Stimulated activated CD4-positive, alpha-beta T cell treated with anti-CD3 and anti-CD28 coated beads, TNF-alpha, amount 100 ng/mL, for 24 hours (primary cell): ENCODE data around the gene ZNF653.

ENCODE experiments used
- DNase-seq, 3 experiments: peaks; one replicate each; pipeline ENCODE4 v3.0.0-alpha.2; 2020; ENCODE audit warnings: low read depth in 3 of 3

Gene ZNF653, protein sequence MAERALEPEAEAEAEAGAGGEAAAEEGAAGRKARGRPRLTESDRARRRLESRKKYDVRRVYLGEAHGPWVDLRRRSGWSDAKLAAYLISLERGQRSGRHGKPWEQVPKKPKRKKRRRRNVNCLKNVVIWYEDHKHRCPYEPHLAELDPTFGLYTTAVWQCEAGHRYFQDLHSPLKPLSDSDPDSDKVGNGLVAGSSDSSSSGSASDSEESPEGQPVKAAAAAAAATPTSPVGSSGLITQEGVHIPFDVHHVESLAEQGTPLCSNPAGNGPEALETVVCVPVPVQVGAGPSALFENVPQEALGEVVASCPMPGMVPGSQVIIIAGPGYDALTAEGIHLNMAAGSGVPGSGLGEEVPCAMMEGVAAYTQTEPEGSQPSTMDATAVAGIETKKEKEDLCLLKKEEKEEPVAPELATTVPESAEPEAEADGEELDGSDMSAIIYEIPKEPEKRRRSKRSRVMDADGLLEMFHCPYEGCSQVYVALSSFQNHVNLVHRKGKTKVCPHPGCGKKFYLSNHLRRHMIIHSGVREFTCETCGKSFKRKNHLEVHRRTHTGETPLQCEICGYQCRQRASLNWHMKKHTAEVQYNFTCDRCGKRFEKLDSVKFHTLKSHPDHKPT

DNA sequence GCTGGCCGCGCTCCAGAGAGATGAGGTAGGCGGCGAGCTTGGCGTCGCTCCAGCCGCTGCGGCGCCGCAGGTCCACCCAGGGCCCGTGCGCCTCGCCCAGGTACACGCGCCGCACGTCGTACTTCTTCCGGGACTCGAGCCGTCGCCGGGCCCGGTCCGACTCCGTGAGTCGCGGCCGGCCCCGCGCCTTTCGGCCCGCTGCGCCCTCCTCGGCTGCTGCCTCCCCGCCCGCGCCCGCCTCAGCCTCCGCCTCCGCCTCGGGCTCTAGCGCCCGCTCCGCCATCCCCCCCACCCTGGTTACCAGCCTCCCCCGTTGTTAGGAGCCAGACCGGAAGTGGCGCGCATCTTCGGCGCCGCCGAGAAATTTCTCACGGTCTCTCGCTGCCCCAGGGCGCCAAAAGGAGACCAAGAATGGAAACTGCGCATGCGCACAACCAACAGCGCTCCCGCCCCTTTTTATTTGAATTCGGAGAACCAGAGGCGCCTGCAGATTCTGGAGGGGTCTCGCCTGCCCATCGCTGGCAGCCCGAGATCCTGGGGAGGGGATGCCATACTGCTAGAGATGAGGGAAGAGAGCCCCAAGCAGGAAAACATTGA lies at the start of gene ZNF653:
Gene ZNF653, minus strand, starts transcription at position 336 of the 597 bp plus-strand sequence. Its CDS starts 53 bp downstream, at position 283.
- peak; percentile 92 to 94 (median 93) for DNase-seq

DNA sequence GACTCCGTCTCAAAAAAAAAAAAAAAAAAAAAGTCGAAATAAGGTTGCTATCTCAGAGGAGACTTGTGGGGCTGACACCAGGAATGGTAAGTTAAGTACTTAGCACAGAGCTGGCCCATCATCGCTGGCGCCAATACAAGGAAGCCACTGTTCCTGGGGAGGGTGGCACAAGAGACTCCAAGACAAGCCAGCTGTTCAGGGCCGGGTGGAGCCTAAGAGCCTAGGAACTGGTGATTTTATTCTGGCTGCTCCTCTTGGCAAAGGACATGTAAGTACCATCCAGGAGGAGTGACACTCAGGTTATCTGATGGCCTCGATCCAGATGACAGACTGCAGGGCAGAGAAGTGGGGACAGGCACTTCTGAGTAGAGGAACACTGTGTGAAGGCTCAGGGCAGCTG lies 49.6 kb upstream of the ZNF653 start:
- no peak for DNase-seq

DNA sequence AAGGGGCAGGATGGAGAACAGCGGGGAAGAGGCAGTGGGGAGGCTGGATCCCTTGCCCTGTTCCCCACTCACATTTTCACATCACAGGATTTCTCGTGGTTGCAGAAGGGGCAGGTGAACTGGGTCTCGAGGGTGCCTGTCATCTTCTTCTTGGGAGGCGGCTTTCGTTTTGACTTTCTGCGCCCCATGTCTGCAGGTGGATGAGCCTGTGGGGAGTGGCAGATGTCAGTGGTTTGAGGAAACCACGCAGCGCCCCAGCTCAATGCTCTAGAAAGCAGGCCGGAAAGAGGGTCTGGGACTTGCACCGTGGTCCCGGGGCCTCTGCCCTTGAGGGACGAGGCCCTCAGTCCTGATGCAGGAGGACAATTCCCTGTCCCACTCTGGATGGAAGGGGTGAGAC lies 48.5 kb upstream of the ZNF653 start:
- no peak for DNase-seq

DNA sequence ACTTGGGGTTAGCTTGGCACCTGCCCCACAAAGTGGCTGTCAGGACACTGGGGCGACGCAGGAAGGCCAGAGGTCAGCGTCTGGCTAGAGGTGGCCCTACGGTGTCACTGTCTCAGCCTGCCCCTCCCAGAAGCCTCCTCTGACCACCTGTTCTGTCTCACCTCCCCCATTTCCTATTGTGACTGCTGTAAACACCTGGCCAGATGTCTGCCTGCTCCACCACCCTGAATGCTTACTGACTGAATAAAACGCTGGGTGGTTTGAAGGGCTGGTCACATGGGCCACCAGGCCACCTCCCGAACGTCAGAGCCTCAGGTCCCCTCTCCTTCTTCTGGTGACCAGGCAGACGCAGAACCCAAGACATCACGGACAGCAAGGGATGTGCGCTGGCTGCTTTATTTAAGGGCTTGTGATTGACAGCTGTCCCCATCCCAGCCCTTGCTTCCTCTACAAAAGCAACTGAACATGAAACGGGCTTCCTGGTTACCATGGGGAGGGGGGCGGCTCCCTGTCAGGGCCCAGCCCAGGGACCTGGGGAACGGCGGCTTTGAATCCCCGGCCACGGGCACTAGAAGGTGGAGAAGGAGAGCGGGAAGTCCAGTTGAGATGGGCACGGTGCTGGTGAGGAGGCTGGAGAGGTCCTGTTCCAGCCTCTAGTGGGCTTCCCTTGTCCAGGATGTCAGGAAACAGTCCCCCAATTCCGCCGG lies 47.2 kb upstream of the ZNF653 start:
- no peak for DNase-seq

DNA sequence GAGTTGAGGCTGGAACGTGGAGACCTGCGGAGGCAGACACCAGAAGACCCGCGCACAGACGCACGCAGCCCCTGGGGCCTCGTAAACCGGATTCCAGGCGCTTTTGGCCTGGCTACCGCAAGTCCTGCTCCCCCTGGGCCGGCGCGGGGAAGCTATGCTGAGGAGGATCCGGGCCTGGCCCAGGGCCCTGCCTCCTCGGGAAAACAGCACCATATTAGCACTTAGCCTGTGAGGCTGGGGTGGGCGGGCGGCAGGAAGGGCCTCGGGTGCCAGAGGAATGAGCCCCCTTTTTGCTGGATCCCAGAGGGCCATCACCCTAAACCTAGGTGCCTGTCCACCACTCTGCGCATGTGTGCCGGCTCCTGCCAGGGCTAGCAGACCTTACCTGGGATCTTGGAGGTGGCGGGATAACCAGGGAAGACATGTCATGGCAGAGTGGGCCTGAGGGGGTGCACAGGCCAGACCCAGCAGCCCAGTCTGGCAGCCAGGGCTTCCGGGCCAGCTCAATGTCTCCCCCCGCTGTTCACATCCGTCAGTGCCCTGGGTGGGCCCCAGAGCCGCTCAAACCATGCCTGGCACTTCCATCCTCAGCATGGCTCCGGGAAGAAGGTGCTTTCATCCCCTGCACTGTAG lies 46.1 kb upstream of the ZNF653 start:
- no peak for DNase-seq

DNA sequence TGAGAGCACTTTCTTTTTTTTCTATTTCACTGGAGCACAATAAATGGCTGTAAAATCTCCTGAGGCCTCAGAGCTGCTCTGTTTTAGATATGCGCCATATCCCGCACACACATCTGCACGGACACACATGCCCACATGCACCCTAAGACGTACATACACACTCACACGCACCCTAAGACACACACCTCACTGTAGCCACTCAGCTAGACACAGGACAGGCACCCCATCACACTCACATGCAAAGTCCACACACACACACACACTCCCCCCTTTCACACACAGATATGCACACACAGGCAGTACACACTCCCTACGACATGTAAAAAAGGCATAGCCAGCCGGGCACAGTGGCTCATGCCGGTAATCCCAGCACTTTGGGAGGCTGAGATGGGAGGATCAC lies 44.6 kb upstream of the ZNF653 start:
- DNase-seq, result no peak

DNA sequence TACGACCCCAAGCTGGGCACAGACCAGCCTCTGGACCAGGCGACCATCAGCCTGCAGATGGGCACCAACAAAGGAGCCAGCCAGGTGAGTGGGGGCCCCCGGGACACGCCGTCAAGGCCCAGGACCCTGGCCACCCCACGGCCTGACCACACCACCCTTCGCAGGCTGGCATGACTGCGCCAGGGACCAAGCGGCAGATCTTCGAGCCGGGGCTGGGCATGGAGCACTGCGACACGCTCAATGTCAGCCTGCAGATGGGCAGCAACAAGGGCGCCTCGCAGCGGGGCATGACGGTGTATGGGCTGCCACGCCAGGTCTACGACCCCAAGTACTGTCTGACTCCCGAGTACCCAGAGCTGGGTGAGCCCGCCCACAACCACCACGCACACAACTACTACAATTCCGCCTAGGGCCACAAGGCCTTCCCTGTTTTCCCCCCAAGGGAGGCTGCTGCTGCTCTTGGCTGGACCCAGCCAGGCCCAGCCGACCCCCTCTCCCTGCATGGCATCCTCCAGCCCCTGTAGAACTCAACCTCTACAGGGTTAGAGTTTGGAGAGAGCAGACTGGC lies 43.8 kb upstream of the ZNF653 start:
- no peak for DNase-seq

DNA sequence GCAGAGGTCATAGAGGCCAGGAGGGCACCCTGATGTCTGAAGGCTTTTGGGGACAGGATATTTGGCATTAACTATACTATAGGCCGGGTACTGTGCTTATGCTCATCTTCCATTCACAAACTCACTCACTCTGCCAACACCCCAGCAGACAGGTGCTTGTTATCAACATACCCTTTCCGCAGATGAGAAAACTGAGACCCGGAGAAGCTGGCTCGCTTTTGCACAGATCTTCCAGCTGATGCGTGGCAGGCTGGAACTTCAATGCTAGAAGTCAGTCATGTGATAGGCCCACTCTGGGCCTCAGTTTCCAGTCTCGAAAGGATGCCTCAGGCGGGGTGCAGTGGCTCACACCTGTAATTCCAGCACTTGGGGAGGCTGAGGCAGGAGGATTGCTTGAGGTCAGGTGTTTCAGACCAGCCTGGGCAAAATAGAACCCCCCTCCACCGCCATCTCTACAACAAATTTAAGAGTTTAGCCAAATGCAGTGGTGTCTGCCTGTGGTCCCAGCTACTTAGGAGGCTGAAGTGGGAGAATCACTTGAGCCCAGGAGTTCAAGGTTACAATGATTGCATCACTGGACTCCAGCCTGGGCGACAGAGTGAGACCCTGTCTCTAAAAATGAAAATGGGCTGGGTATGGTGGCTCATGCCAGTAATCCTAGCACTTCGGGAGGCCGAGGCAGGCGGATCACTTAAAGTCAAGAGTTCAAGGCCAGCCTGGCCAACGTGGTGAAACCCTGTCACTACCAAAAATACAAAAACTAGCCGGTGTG lies 42.5 kb upstream of the ZNF653 start:
- DNase-seq, result no peak

DNA sequence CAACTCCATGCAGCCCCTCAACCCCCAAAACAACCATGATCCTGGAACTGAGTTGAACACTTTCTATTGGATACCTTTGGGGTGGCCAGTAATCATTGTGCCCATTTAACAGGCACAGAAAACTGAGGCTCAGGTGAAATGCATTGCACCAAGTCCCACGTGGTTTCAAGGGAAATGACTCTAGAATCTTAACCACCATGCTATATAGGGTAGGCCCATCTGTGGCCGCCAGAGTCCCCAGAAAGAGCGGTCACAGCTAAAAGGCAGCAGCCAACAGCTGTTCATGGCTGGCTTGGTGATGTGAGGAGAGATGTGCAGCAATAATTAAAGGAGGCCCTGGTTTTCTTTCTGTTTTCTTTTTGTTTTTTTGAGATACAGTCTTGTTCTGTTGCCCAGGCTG lies 35.6 kb upstream of the ZNF653 start:
- no peak for DNase-seq

DNA sequence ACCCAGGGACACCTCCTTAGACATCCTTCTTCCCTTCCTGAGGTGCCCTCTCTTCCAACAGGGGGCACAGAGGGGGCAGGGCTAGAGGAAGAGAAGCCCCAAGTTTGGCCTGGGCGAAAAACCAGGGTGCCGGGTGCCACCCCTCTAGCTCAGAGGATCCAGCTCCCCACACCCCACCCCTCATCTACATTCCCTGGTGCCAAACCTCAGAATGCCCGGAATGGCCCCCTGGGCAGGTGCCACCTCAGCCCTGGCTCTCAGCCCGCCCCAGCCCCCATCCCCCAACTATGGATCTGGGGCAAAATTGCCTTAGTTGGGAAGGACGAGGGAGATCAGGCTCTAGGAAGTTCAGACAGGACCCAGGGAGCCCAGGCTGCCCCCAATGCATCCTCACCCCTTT lies 35.0 kb upstream of the ZNF653 start:
- no peak for DNase-seq

DNA sequence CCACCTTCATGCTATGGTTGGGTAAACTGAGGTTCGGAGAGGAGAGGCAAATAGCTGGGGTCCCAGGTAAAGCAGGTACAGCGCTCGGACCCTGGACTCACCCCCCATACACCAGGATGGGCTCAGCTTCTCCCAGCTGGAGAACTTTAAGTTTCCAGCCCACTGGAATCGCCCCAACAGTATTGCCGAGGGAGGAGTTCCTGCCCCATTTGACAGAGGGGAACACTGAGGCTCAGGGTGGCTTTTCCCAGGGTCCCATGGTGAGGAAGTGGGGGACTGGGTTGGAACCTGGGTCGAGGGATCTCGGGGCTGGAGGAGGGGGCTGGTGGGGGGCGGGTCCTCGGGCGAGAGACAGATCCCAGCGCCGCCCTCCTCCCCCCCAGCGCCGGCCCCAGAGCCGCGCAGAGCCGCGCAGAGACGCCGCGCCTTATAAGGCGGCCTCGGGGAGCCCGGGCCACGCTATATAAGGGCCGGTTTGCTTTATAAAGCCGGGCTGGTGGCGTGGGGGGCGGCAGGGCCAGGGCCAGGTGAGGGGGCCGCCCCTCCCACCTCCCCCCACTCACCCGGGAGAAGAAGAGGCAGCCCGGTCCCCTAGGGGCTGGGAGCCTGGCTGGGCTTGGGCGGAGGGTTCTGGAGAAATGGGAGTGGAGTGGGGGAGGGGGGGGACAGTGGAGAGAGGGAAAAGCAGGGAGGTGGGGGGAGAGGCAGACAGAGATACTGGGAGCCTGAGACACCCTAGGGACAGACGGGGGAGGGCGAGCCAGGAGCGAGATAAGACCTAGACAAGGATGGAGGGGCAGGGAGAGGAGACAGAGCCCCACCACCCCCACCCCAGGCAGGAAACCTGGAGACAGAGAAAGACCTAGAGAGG lies 34.1 kb upstream of the ZNF653 start:
- DNase-seq, result no peak

DNA sequence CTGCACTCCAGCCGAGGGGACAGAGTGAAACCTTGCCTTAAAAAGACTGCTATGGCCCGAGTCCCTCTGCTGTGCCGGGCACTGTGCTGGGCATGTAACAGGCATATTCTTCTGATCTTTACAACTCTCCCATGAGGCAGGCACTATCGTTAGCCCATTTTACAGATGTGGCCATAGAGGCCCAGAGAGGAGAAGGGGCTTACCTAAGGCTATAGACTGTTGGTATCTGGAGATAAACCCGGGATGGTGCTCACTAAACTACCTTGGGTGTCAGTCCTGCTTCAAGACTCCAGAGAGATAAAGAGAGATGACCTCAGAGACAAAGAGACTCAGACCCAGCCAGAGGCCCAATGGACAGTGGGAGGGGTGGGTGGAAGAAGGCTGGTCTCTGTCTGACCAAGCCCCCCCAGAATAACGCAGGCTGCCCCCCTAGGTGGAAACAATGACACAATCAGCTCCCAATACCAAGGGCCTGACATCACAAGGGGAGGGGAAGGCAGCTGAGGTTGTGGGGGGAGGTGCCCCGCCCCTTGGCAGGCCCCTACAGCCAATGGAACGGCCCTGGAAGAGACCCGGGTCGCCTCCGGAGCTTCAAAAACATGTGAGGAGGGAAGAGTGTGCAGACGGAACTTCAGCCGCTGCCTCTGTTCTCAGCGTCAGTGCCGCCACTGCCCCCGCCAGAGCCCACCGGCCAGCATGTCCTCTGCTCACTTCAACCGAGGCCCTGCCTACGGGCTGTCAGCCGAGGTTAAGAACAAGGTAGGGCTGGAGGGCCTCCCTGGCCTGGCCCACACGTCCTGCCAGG lies 32.8 kb upstream of the ZNF653 start, which contains the start of gene CNN1:
Gene CNN1, plus strand, starts transcription at position 620 of the 805 bp plus-strand sequence. Its CDS starts 77 bp downstream, at position 697.
- no peak for DNase-seq

DNA sequence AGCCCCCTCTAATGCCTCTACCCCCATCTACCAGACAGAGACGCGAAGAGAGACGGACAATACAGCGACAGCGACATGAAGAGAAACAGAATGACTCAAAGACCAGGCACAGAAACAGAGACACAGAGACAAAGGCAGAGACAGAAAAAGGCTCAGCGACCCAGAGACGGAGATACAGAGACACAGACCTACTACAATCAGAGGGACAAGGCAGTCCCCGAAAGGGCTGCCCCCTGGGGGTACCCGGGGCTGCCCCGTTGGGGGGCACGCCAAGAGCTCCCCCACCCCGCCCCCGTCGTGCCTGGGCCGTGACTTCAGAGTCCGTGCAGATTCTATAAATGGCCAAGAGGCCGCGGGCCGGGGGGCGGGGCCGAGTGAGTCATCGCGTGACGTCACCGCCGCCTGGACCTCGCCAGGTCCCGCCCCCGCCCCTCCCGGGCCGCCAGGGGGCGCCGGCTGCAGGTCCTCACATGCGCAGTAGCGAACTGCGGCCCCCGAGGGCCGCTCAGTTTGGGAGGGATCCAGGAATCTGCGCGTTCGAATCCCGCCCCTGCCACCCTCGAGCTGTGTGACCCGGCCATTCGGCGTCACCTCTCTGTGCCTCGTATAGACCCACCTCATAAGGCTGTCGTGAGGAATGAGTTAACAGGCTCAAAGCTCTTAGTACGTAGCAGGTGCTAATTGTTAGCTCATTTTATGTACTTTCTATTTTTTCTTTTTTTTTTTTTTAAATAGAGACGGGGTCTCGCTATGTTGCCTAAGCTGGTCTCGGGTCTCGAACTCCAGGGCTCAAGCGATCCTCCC lies 30.4 kb upstream of the ZNF653 start:
- DNase-seq, result peak; percentile 72 to 86 (median 75)

DNA sequence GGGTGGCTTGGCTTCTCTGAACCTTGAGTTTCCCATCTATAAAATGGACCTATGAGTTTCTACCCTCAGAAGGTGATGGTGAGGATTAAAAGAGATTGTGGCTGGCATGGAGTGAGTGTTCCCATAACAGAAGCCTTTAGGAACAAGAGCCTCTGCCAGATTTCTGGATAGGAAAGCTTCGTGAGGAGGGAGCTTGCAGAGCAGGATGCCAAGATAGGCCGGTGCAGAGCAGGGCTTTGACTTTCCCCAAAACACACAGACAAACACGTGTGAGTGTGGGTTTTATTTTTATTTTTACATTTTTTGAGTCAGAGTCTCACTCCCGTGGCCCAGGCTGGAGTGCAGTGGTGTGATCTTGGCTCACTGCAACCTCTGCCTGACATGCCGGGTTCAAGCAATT lies 29.3 kb upstream of the ZNF653 start:
- DNase-seq, result no peak

DNA sequence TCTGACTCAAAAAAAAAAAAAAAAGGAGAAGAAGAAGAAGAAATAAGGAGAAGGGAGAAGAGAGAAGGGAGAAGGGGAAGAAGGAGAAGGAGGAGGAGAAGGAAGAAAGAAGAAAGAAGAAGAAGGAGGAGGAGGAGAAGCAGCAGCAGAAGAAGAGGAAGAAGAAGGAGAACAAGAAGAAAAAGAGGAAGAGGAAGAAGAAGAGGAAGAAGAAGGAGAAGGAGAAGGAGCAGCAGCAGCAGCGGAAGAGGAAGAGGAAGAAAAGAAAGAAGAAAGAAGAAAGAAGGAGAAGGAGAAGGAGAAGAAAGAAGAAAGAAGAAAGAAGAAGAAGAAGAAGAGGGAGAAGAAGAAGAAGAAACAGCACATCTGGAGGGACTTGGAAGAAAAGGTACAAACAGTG lies 28.9 kb upstream of the ZNF653 start:
- no peak for DNase-seq

DNA sequence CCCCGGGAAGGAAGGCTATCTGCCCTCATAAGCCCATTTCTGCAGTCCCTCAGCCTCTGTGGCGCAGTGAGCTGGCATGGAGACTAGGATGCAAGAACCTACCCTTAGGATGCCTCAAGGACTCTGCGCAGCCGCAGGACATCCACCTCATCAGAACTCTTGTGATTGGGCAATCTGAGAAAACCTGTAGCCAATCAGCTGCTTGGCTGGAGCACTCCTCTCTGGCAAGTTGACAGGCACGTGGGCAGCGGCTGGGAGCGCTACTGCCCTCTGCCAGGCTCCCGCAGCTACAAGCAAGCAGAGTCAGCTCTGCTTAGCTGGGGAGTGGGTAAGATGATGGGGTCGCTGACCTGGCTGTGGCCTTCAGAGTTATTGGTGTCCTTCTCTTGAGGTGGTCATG lies 24.8 kb upstream of the ZNF653 start:
- DNase-seq, result peak in 1 of 3 experiments; percentile 54

DNA sequence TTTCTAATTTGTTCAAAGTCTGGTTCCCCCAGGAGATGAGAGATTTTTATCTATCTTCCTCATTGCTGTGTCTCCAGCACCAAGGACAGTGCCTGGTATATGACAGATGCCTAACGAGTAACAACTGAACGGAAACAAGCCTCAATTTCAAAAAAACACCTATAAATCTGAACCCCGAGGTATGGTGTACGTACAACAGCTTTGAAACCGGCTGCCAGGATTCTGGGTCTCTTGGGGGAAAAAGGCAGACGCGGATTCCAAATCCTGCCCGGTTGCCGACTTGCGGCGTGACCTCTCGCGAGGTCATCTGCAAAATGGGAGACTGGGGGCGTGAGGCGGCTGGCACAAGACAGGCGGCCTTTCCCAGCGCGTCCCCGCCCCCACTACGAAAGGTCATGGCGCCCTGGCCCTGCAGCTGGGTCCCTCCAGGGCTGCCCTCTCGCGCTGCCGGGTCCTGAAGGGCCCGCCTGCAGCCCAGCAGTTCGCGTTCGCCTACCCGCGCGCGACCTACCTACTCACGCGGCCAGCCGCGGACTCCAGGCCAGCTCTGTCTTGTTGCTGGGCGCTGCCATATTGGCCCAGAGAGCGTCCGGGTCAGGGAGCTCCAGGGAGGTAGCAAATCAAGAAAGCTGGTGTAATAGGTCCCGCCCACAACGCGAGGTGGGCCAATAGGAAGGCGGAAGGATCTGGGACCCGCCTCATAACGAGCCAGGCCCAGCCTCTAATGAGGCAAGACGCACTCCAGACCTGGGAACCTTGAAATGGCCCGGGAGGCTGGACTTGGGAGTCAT lies 23.1 kb upstream of the ZNF653 start, which contains the start of gene ECSIT:
Gene ECSIT, minus strand, starts transcription at position 584 of the 791 bp plus-strand sequence. CDS start 9,964 bp downstream, outside the sequence.
- peak; percentile 84 to 95 (median 93) for DNase-seq
